ENCODE results near the gene KIAA1755.

Gene KIAA1755

DNA sequence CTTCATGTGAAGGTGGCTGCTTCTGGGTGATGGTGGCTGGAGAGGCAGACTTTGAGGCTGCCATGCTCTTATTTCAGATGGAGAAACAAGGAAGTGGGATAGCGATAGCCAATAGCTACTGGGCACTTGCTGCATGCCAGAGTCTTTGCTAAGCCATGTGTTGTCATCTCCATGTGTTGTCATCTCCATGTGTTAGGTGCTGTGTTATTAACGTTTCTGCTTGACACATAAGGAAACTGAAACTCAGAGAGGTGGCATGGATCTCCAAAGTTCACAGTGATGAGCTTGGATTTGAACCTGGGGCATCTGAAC, 16.9 kb downstream of the KIAA1755 start:
- in situ Hi-C loops (cut with MboI; ENCODE audit: low sequenced_read_pairs) = loop anchor here (25.0 kb wide), 1 partner anchor 681 kb away; no protein-coding TSS in a partner anchor

DNA sequence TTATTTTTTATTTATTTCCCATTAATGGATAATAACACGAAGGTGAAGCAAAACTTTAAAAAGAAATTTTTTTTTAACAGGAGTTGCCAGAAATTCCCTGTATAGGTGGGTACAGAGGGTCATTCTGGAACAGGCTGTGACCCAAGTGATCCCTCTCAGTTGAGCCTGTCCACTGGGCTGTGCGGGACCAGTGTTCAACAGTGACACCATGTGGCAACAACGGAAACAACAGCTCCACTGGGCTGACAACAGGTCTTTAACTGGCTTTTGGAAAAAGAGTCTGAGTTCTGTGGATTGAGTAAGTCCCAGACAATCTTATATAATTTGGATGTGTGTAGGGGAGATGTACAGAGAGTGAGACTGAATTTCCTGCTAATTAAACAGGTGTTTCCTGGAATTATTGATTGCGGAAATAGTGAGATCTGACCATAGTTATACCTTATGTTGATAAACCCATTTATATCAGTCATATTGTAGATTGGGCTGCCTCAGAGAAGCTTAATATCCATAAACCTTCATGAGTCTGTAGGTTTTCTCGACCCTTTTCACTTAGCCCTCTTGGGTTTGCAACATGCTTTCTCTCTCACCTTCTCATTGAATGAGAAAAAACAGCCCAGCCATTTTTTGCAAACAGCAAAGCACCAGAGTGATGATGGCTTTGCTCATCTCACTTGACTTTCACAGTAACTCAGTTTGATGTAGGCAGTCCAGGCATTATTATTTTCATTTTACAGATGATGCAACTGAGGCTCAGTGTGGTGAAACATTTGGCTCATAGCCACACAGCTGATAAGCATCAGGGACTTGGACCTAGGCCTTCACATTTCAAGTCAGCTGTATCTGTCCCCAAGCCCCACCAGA, 17.5 kb downstream of the KIAA1755 start:
- in situ Hi-C loops (cut with MboI; ENCODE audit: low sequenced_read_pairs) = loop anchor here (25.0 kb wide), 1 partner anchor 681 kb away; no protein-coding TSS in a partner anchor

DNA sequence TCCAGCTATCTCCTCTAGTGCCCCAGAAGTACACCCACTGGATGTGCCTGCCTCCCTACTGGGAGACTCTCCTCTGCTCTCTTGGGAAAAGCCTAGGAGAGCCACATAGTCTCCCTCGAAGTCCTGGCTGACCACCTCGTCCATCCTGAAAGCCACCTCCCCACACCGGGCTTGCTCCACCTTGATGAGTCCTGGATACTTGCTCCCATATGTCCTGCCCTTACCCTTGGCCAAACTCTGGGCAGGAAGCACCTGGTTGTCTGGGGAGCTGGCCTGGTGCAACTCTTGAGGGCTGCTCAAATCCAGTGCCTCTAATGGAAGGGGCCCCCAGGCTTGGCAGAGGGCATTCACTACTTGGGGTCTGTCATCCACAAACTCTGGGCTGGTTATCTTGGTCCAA, 19.3 kb downstream of the KIAA1755 start:
- in situ Hi-C loops (cut with MboI; ENCODE audit: low sequenced_read_pairs) = loop anchor here (25.0 kb wide), 1 partner anchor 679 kb away; no protein-coding TSS in a partner anchor

DNA sequence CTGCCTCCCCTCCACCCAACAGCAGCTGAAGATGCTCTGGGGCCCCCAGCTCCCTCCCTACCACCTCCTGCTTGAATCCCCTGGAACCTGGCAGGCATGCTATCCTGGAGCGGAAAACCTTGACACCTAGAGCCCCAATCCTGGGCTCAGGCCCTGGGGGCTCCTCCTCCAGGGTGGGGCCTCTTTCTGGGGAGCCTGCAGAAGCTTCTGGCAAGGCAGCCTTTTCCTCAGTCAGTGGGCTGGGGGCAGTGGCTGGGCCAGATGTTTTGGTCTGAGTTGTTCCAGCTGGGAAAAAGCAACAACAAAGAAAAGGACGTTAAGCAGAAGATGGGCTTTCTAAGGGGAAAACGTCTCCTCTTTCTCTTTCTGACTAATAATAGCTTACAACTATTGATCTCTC, 21.1 kb downstream of the KIAA1755 start:
- in situ Hi-C loops (cut with MboI; ENCODE audit: low sequenced_read_pairs) = loop anchor here (25.0 kb wide), 1 partner anchor 677 kb away; no protein-coding TSS in a partner anchor

DNA sequence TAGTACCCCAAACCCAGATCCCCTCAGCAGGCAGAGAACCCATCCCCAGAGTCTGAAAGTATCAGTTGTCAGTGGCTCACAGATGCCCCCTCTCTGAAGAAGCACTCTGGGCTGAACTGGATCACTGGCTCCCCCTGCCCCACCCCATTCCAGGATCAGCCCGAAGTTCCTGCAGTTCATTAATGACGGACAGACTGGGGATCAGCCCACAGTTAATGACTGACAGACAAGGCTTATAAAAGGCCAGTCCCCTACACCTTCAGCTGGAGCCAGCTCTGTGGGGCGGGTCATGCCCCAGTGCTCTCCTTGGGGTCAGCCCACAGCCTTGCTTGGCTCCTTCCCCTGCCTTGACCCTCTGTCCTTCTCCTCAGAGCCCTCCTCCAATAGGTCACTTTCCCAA, 21.7 kb downstream of the KIAA1755 start:
- in situ Hi-C loops (cut with MboI; ENCODE audit: low sequenced_read_pairs) = loop anchor here (25.0 kb wide), 1 partner anchor 677 kb away; no protein-coding TSS in a partner anchor

DNA sequence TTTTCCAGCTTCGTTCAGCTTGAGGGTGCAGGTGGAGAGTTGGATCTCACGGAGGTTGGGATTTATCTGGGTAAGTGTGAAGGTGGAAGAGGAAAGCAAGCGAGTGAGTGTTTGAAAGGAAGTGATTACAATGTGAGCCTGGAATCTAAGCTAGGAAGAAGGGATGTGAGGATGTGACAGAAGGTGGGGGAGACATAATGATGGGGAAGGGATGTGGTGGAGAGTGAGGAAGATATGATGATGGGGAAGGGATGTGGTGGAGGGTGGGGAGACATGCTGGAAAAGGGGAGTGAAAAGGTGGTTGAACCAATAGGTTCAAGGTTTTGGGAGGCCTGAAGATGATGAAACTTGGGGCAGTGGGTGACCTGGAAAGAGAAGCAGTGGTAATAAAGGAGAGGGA, 23.2 kb downstream of the KIAA1755 start:
- in situ Hi-C loops (cut with MboI; ENCODE audit: low sequenced_read_pairs) = loop anchor here (25.0 kb wide), 1 partner anchor 675 kb away; no protein-coding TSS in a partner anchor

DNA sequence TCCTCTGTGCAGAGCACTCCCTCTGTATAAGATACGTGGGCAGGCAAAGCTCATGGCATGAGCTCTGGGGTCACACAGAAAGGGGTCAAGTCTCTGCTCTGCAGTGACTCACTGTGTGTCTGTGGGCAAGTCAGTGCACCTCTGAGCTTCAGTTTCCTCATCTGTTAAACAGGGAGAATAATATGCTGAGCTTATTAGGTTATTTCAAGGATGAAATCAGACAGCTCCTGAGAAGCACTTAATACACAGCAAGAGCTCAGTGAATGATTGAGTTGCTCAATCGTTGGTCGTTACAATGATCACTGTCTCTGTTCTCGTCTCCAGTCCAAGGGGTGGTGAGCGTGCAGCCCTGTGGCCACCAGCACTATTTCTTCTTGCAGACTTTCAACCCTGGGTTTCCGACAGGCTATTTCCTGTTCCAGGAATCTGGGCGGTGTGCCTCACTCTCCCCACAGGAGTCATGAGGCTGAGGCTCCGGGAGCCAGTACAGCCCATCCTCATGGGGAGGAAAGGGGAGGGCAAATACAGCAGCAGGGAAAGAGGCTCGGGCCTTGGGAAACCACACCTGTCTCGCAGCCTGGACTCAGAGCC, 28.9 kb downstream of the KIAA1755 start:
- in situ Hi-C loops (cut with MboI; ENCODE audit: low sequenced_read_pairs) = loop anchor here (25.0 kb wide), 1 partner anchor 669 kb away; no protein-coding TSS in a partner anchor

DNA sequence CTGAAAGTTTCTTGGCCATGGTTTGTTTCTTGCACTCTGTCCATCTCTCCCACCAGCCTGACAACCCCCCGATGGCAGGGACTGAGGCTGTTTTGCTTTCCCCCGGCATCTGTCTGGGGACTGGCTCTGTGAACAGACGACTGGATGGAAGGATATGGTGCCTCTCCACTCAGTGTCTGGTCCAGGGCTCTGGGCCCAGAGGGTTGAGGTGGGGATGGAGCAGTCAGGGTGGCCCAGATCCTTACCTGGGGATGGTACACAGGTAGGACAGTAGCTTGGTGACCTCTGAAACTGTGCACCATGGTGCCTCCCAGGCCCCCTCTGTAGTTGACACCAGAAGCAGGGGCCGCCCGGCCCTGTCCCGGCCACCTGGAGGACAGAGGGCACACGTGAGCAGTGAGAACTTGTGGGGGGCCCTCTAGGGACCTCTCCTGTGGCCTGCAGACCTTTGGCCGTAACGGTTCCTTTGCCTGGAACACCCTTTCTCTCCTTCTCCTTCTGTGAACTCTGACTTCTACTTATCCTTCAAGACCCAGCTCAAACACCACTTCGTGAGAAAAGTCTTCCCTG, 29.5 kb downstream of the KIAA1755 start:
- in situ Hi-C loops (cut with MboI; ENCODE audit: low sequenced_read_pairs) = loop anchor here (25.0 kb wide), 1 partner anchor 669 kb away; no protein-coding TSS in a partner anchor

DNA sequence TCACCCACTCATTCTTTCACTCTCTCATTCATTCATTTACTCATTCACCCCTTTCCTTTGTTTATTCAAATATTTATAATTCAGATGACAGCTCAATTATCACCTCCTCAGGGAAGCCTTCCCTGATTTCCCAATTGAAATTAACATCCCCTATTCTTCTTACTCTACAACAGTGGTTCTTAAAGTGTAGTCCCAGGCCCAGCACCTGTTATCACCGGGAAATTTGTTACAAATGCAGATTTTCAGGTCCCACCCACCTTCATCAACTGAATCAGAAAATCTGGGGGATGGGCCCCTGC, 30.3 kb downstream of the KIAA1755 start:
- in situ Hi-C loops (cut with MboI; ENCODE audit: low sequenced_read_pairs) = loop anchor here (25.0 kb wide), 1 partner anchor 668 kb away; no protein-coding TSS in a partner anchor

DNA sequence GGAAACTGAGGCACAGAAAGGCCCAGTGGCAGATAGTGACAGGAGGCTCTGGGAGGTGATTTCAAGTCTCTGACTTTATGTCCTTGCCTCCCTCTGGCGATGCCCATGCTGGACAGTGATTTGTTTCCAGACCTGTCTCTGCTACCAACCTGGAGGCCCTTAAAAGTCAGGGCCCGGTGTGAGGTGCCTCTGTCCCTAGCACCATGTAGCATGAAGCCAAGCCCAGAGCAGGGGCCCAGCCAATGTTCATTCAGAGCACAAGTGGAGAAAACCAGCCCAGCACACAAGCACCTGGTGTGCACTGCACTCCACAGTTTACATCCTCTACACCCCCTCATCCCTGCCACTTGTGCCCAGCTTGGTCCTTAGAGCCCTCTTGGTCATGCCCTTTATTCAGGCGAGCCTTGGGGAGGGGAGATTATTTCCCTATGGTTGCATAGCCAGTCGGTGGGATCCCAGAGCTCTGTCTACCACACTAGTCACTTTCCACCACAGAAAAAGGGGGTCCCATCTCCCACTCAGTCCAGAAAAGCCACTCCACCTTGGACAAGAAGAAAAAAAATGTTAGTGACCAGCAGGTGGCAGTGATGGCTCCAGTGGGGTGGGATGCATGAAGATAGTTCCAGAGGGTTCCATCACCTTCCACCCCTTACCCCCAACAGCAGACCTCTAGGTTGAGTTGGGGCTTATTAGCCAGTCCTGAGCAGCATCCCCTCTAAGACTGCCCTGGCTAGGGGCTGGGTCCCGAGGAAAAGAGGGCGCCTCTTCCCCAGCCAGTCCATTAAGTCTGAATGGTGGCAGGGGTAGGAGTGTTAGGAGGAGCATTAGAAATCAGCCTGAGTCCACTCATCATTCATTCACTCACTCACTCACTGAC, 30.9 kb downstream of the KIAA1755 start:
- in situ Hi-C loops (cut with MboI; ENCODE audit: low sequenced_read_pairs) = loop anchor here (10.0 to 25.0 kb wide), 2 partner anchors 185 to 667 kb away; no protein-coding TSS in a partner anchor

DNA sequence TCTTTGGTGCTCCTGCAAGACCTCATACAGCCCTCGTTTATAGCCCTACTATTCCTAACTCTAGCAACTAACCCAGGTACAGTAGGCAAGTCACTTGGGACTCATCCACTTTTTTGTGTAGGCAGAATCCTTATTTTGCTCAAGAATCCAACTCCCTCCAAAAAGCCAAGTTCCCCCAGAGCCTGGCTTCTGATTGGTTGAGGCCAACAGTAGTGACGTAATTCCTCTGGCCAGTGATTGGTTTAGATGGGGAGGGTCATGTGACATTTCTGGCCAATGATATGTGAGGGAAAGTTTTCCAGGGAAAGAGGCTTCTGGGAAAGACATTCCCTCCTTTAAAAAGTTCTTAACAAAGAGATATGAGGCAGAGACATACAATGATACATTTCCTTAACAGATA, 32.1 kb downstream of the KIAA1755 start:
- in situ Hi-C loops (cut with MboI; ENCODE audit: low sequenced_read_pairs) = loop anchor here (10.0 to 25.0 kb wide), 2 partner anchors 186 to 666 kb away; no protein-coding TSS in a partner anchor

DNA sequence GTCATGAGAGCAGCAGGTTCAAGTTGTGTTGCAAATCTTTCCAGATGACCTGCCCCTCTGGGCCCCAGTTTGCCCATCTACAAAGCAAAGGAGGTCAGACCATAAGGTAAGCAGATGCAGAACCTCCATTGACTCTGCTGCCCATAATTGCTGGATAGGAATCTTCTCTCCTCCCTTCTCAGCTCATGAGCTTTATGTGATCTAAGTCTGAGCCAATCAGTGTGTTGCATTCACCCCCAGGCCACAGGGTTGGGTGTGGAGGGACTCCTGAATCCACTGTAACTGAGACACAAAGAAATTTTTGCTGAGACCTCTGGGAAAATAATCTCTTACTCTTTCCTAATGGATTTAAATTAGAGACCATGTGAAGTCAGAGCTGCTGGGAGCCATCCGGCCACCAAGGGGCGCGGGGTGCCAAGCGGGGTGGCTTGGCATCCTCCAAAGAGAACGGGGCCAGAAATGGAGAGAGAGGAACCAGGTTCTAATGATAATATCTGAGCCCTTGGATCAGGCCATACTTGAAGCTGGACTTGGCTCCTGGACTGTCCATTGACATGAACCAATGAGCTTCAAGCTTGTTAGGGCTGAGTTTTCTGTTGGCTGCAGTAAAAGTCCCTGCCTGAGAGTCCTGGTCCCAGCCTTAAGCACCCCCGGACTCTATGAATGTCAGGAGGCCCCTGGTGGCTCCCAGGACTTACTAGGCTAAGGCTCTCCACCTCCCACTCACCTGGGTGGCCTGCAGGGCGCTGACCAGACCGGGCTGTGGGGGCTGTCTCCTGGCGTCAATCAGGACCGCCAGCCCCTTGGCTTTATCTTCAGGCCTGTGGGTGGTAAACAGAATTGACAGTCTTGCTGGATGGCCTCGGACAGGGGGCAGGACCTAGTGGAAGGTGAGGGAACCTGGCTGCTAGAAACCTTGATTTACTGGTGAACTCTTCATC, 32.8 kb downstream of the KIAA1755 start:
- in situ Hi-C loops (cut with MboI; ENCODE audit: low sequenced_read_pairs) = loop anchor here (10.0 to 25.0 kb wide), 2 partner anchors 187 to 665 kb away; no protein-coding TSS in a partner anchor

DNA sequence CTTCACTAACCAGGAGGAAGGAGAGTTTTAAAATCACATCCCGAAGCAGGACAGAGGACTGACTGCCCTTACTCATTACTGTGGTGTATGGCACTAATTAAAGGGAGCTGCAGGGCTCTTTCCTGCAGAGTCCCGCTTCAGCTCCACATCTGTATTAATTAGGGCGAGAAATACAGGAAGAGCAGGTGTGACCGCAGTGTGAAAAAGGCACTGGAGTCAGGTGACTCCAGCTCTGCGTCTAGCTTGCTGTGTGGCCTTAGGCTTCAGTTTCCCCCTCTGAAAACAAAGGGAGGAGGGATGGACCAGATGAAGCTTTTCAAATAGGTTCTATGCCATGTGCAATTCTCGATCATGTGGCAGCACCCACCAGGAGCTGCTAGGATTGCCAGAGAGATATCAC, 34.0 kb downstream of the KIAA1755 start:
- in situ Hi-C loops (cut with MboI; ENCODE audit: low sequenced_read_pairs) = loop anchor here (10.0 to 25.0 kb wide), 2 partner anchors 188 to 664 kb away; no protein-coding TSS in a partner anchor

DNA sequence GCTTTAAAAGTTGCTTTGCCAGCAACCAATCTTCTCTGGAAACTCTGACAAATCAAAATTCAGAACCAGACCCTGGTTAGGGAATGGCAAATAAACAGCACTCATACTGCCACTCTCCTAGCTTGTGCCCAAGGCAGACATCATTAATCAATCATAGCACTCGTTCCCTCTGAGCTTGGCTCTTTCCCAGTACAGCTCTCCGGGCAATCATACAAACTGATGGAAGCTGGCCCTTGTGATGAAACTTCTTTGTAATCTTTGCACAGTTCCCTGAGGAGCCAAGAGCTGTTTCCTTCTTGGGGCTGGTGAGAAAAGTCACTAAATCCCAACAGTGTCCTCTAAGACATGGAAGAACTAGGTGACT, 34.7 kb downstream of the KIAA1755 start:
- in situ Hi-C loops (cut with MboI; ENCODE audit: low sequenced_read_pairs) = loop anchor here (10.0 to 25.0 kb wide), 2 partner anchors 189 to 664 kb away; no protein-coding TSS in a partner anchor

DNA sequence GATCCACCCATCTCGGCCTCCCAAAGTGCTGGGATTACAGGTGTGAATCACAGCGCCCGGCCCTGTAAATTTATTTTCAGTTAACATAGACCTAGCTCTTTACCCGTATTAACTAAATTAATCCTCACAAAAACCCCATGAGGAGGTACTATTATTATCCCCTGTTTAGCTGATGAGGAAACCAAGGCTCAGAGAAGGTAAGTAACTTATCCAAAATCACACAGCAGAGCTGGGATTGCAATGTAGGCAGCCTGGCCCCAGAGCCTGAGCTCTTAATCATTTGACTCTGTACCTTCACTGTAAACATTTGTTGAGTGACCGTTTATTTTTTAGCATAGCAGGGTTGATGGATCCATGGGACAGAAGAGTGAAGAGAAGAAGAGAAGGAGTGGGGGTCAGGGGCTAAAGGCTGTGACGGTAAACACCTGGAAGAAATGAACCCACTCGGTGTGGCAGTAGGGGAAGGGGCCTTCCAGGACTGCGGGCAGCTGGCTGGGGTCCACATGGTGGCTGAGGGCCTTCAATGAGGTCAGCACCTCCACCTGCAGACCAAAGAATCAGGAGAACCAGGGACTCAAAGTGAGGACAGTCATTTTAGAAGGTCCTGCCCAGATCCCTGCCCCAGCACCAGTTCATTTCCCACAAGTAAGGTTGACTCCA, 35.2 kb downstream of the KIAA1755 start:
- in situ Hi-C loops (cut with MboI; ENCODE audit: low sequenced_read_pairs) = loop anchor here (10.0 to 25.0 kb wide), 2 partner anchors 189 to 663 kb away; no protein-coding TSS in a partner anchor

DNA sequence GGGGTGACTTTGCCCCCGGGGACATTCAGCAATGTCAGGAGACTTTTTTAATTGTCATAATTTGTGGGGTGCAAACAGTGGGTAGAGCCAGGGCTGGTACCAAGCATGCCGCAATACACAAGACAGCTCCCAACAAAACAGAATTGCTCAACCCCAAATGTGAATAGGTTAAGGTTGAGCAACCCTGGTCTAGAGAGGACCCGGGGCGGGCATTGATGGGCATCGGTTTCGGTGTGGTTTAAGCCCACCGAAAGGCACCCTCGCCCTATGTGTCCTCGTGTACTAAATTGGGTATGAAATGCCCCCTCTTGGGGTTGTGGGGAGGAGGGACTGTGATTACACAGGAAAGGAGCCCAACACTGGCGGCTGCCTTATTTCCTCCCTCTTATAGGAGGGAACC, 36.0 kb downstream of the KIAA1755 start:
- in situ Hi-C loops (cut with MboI; ENCODE audit: low sequenced_read_pairs) = loop anchor here (10.0 kb wide), 1 partner anchor 190 kb away; no protein-coding TSS in a partner anchor

DNA sequence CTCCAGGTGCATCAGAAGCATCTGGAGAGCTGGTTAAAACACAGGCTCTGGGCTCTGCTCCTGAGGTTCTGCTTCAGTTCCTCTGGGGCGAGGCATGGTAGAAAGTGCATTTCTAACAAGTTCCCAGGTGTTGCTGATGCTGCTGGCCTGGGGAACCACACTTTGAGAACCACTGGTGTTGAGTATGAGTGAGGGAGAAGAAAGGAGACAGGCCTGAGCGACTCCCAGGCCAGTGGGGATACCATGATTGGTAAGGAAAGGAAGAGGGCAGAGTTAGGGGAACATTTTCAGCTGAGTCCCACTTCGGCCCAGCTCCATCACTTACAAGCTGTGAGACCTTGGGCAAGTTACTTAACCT, 36.8 kb downstream of the KIAA1755 start:
- in situ Hi-C loops (cut with MboI; ENCODE audit: low sequenced_read_pairs) = loop anchor here (10.0 kb wide), 1 partner anchor 191 kb away; no protein-coding TSS in a partner anchor

DNA sequence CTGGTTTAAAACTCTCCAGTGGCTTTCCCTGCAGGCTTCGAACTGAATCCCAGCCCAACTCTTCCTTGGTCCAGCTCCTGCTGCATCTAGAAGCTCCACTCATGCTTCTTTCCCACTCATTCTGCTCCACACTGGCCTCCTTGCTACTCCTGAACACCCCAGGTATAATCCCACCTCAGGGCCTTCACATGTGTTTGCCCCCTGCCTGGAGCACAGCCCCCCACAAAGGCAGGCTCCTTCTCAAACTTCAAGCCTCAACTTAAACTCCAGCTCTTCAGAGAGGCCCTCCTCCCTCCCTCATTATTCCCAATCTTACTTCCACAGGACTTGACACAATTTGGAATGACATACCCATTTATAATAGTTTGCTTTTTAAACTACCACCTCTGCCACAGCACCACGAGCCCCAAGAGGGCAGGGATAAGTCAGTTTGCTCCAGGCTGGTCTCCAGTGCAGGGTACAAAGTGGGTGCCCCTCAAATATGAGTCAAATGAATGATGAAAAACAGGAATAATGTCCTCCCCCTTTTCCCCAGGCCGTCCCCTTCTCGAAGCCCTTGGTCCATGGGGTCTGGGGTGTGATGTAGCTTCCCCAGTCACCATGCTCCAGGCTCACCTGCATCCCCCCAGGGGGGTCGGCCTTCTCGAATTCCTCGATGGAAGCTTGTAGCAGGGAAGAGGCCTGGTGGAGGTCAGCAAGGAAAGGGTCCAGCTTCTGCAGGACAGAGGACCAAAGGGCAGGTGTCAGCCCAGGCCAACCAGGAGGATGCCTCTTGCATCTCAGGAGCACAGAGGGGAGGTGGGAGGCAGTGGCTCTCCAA, 37.4 kb downstream of the KIAA1755 start:
- in situ Hi-C loops (cut with MboI; ENCODE audit: low sequenced_read_pairs) = loop anchor here (10.0 kb wide), 1 partner anchor 192 kb away; no protein-coding TSS in a partner anchor
